Uterus (tissue), 2 donors: Measurements from ENCODE around the gene SMARCA2.

Source experiments
- POLR2A ChIP-seq, 2 donors: fragments of 450-650 bp; IDR thresholded peaks; one replicate each; pipeline ENCODE4 v1.6.1; 2016; ENCODE audit warnings: antibody characterized with exemption in 2 of 2, mild to moderate bottlenecking in 1 of 2, moderate library complexity in 1 of 2
- TF ChIP-seq, protein P1 (sequence below), 4 experiments: fragments of 200-600 bp in 2 of 4; fragments of 450-650 bp in 2 of 4; sonication (generic) in 2 of 4; IDR thresholded peaks; one replicate each; pipeline ENCODE4 v1.5.1; 2016 to 2019; ENCODE audit warnings: antibody characterized with exemption in 4 of 4, mild to moderate bottlenecking in 2 of 4, moderate library complexity in 1 of 4

- no peak for TF ChIP-seq POLR2A (IDR thresholded peaks at IDR 0.05)
- TF ChIP-seq, protein P1, sequence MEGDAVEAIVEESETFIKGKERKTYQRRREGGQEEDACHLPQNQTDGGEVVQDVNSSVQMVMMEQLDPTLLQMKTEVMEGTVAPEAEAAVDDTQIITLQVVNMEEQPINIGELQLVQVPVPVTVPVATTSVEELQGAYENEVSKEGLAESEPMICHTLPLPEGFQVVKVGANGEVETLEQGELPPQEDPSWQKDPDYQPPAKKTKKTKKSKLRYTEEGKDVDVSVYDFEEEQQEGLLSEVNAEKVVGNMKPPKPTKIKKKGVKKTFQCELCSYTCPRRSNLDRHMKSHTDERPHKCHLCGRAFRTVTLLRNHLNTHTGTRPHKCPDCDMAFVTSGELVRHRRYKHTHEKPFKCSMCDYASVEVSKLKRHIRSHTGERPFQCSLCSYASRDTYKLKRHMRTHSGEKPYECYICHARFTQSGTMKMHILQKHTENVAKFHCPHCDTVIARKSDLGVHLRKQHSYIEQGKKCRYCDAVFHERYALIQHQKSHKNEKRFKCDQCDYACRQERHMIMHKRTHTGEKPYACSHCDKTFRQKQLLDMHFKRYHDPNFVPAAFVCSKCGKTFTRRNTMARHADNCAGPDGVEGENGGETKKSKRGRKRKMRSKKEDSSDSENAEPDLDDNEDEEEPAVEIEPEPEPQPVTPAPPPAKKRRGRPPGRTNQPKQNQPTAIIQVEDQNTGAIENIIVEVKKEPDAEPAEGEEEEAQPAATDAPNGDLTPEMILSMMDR (IDR thresholded peaks at IDR 0.05) = no peak
Observed at GRCh38 chr9:2230362-2230761, 215.2 kb downstream of the SMARCA2 start.
